HEK293T (cell line): ENCODE data around the gene CCM2.
"Not testable (repeated sequence)": the region's sequence is repeated elsewhere in the genome, so short reads cannot be mapped to it uniquely, and the experiment has no call there.

Experiments
- CTCF ChIA-PET: fragments of 350-600 bp; formaldehyde crosslinking; extraction: SDS; loops from one replicate; lab custom pipeline; 2021; ENCODE audit warnings: antibody characterized with exemption, inconsistent platforms; lab: Yijun Ruan, JAX
- POLR2A ChIA-PET: fragments of 350-600 bp; formaldehyde crosslinking; extraction: SDS; loops from one replicate; lab custom pipeline; 2020; ENCODE audit warnings: antibody characterized with exemption, inconsistent platforms; lab: Yijun Ruan, JAX
- DNase-seq: peaks from one replicate; pipeline ENCODE4 v3.0.0; 2012; ENCODE audit warnings: mixed read lengths; ENCODE audit errors: extremely low spot score
- ARNT ChIP-seq: fragments of 450-650 bp; IDR thresholded peaks from 2 replicates; pipeline ENCODE4 v1.6.1; 2017; ENCODE audit warnings: mild to moderate bottlenecking
- BHLHE40 ChIP-seq: fragments of 450-650 bp; IDR thresholded peaks from 2 replicates; pipeline ENCODE4 v1.6.1; 2016; ENCODE audit warnings: mild to moderate bottlenecking, moderate library complexity, borderline replicate concordance
- CTBP1 ChIP-seq: fragments of 450-650 bp; IDR thresholded peaks from 2 replicates; pipeline ENCODE4 v1.6.1; 2016; ENCODE audit warnings: borderline replicate concordance
- ELF4 ChIP-seq: fragments of 450-650 bp; IDR thresholded peaks from 2 replicates; pipeline ENCODE4 v1.6.1; 2017; ENCODE audit warnings: antibody characterized with exemption
- FOXA1 ChIP-seq: fragments of 450-650 bp; IDR thresholded peaks from 2 replicates; pipeline ENCODE4 v1.6.1; 2016; ENCODE audit warnings: mild to moderate bottlenecking
- FOXK2 ChIP-seq: fragments of 450-650 bp; IDR thresholded peaks from 2 replicates; pipeline ENCODE4 v1.6.1; 2016; ENCODE audit warnings: mild to moderate bottlenecking
- FOXM1 ChIP-seq: fragments of 450-650 bp; IDR thresholded peaks from 2 replicates; pipeline ENCODE4 v1.6.1; 2017; ENCODE audit warnings: mild to moderate bottlenecking, borderline replicate concordance
- HDGF ChIP-seq: fragments of 450-650 bp; IDR thresholded peaks from 2 replicates; pipeline ENCODE4 v1.6.1; 2017; ENCODE audit warnings: antibody characterized with exemption, borderline replicate concordance
- L3MBTL2 ChIP-seq: fragments of 450-650 bp; conservative IDR thresholded peaks from 2 replicates; pipeline ENCODE4 v1.6.1; 2016; ENCODE audit warnings: mild to moderate bottlenecking
- LEF1 ChIP-seq: fragments of 450-650 bp; IDR thresholded peaks from 2 replicates; pipeline ENCODE4 v1.6.1; 2017; ENCODE audit warnings: mild to moderate bottlenecking, borderline replicate concordance
- NFRKB ChIP-seq: fragments of 450-650 bp; IDR thresholded peaks from 2 replicates; pipeline ENCODE4 v1.6.1; 2016; ENCODE audit warnings: mild to moderate bottlenecking, moderate library complexity
- SP1 ChIP-seq: fragments of 450-650 bp; IDR thresholded peaks from 2 replicates; pipeline ENCODE4 v1.6.1; 2017
- SUZ12 ChIP-seq: fragments of 450-650 bp; IDR thresholded peaks from 2 replicates; pipeline ENCODE4 v1.6.1; 2016; ENCODE audit warnings: mild to moderate bottlenecking
- TARDBP ChIP-seq: fragments of 450-650 bp; IDR thresholded peaks from 2 replicates; pipeline ENCODE4 v1.6.1; 2016
- ZNF384 ChIP-seq: fragments of 450-650 bp; IDR thresholded peaks from 2 replicates; pipeline ENCODE4 v1.6.1; 2016
- TF ChIP-seq, protein P1 (sequence below): fragments of 450-650 bp; IDR thresholded peaks from 2 replicates; pipeline ENCODE4 v1.6.1; 2016

CCM2 gene

DNA sequence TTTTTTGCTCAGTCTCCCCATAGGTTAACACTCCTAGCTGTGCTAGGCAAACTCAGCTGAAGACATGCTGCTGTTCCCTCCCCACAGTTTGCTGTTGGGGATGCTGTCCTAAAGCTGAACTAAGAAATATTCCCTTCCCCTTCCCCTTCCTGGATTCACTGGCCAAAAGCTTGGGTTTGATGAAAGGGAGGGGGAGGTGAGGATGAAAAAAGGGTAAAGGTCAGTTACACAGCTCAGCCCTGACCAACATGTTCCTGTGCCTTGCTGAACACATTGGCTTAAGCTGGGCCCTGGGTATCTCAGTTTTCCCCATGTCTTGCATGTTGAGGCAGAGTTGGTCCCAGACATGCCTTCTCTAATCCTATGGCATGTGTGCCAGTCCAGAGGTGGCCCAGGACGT, 15.3 kb downstream of the CCM2 start:
- DNase-seq = no peak
- ChIA-PET POLR2A (interaction anchor here (1.4 kb wide), 1 partner anchor 14 kb away, joined by 3 read pairs; no protein-coding TSS in a partner anchor), CTCF (no interaction called here)
- TF ChIP-seq FOXM1 = no peak
- TF ChIP-seq, protein P1, sequence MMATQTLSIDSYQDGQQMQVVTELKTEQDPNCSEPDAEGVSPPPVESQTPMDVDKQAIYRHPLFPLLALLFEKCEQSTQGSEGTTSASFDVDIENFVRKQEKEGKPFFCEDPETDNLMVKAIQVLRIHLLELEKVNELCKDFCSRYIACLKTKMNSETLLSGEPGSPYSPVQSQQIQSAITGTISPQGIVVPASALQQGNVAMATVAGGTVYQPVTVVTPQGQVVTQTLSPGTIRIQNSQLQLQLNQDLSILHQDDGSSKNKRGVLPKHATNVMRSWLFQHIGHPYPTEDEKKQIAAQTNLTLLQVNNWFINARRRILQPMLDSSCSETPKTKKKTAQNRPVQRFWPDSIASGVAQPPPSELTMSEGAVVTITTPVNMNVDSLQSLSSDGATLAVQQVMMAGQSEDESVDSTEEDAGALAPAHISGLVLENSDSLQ = no peak
- TF ChIP-seq TARDBP = no peak
- TF ChIP-seq ZNF384 = no peak
- no peak for TF ChIP-seq NFRKB
- no peak for TF ChIP-seq HDGF
- TF ChIP-seq CTBP1 = no peak
- TF ChIP-seq FOXK2 = no peak
- TF ChIP-seq L3MBTL2 = no peak
- TF ChIP-seq BHLHE40 = no peak
- no peak for TF ChIP-seq ARNT
- no peak for TF ChIP-seq LEF1
- TF ChIP-seq ELF4 = no peak
- TF ChIP-seq FOXA1 = no peak
- no peak for TF ChIP-seq SP1
- TF ChIP-seq SUZ12 = no peak

DNA sequence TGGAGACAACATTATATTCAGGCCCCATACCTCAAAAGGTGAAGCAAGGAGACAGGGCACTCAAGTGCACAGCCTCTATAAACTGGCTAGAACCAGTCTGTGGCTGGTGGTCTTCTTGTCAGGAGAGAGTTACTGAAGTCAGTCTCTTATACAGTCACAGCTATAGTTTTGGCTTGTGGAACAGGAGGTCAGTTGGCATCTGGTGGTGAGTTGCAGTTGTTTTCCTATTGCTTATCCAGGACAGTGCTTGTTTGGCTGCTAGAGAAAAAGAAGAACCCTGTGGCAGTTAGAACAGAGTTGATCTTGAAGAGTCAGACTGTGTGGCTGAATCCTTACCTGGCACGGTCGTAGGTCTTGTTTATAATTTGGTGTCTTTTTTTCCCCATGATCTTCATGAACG, 17.3 kb downstream of the CCM2 start:
- TF ChIP-seq TARDBP = no peak
- TF ChIP-seq, protein P1 = no peak
- TF ChIP-seq CTBP1 = no peak
- TF ChIP-seq FOXA1 = no peak
- TF ChIP-seq SUZ12 = no peak
- TF ChIP-seq SP1 = no peak
- CTCF ChIA-PET = no interaction called here
- POLR2A ChIA-PET = no interaction called here
- DNase-seq = no peak

DNA sequence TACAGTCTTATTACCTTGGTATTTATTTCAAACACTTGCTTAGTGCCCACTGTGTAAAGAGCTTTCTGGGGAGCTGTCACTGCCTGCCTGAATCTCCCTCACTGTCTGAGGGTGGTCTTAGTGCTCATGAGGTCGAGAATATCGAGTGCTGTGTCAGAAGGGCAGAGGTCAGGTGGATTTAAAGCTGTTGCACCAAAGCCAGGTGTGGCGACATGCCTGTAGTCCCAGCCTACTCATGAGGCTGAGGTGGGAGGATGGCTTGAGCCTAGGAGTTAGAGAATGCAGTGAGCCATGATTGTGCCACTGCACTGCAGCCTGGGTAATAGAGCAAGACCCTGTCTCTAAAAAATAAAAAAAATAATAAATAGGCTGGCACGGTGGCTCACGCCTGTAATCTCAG, 20.9 kb downstream of the CCM2 start:
- ChIA-PET CTCF (interaction anchor here (1.1 kb wide), 1 partner anchor 48 kb away, joined by 3 read pairs; no protein-coding TSS in a partner anchor), POLR2A (interaction anchor here (1.3 kb wide), 1 partner anchor 27 kb away, joined by 3 read pairs; no protein-coding TSS in a partner anchor)
- TF ChIP-seq L3MBTL2 (no peak), CTBP1 (no peak), SP1 (no peak), FOXM1 (no peak)
- no peak for DNase-seq

DNA sequence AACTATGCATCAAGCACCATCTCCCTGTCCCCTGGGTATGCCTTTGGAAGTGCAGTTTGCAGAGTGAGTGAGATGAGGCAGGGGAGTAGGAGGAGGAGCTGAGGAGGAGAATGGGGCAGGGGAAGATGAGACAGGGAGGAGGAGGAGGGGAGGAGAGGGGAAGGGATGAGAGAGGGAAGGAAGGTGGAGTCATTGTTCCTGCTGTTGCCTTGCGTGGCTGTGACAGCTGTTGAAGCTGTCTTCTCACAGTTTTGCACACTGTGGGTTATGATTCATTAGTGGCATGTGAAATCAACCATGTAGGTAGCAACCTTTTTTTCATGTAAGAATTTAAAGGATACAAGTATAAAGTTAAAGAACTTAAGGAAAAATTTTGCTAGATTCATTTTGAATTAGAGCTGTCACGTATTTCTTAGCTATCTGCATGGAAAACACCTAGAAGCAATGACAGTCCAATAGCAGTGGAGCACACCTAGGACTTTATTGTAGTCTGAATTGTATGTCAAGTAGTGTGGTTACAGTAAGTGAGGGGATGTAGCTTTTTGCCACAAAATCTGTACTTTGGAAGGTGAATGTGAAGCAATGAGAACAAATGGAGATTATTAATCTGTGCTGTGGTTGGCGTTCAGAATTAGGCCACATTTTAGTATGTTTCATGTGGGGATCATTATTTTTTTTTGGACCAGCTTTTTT, 21.7 kb downstream of the CCM2 start:
- POLR2A ChIA-PET = no interaction called here
- no peak for DNase-seq
- CTCF ChIA-PET = interaction anchor here (1.1 kb wide), 1 partner anchor 49 kb away, joined by 3 read pairs; no protein-coding TSS in a partner anchor
- TF ChIP-seq NFRKB (no peak), HDGF (no peak), ZNF384 (no peak), LEF1 (no peak), L3MBTL2 (no peak), ARNT (no peak)

DNA sequence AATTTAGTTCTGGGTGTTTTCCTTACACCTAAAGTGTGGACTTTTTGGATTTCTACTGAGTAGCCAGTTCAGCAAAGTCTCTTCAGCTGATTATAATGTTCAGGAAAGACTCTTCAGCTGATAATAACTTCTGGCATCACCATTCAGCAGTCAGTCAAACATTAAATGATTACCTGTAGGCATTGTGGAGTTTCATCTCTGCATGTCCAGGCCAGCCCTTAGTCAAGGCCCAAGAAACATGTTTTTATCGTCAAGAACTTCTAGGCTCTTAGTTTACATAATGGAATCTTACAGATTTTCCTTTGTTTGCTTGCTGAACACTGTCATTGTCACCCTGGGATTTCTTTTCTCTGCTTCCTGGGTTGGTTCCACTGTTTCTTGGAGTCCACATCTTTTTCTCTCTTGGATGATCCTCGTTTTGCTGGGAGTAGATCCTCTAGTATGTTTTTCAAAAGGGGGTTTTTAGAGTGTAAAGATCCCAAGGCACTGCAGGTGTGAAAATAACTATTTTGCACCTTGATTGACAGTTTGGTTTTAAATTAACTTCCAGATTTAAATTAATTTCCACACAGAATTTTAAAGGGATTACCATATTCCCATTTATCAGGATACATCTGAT, 24.2 kb downstream of the CCM2 start:
- ChIA-PET CTCF (no interaction called here), POLR2A (no interaction called here)
- TF ChIP-seq FOXM1 (no peak), ARNT (no peak), ELF4 (no peak), BHLHE40 (no peak), L3MBTL2 (no peak), NFRKB (no peak), TARDBP (no peak), ZNF384 (no peak), HDGF (no peak), LEF1 (no peak), CTBP1 (no peak), SP1 (no peak), FOXA1 (no peak), FOXK2 (no peak)
- TF ChIP-seq, protein P1 = no peak
- no peak for DNase-seq

DNA sequence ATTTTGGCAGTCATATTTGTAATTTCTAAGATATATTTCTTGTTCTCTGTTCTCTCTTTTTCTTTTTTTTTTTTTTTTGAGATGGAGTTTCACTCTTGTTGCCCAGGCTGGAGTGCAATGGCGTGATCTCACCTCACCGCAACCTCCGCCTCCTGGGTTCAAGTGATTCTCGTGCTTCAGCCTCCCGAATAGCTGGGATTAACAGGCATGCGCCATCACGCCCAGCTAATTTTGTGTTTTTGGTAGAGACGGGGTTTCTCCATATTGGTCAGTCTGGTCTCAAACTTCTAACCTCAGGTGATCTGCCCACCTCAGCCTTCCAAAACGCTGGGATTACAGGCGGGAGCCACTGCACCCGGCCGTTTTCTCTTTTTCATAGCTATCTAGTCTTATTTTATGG, 25.5 kb downstream of the CCM2 start:
- POLR2A ChIA-PET, CTCF ChIA-PET, DNase-seq: not testable (repeated sequence)

DNA sequence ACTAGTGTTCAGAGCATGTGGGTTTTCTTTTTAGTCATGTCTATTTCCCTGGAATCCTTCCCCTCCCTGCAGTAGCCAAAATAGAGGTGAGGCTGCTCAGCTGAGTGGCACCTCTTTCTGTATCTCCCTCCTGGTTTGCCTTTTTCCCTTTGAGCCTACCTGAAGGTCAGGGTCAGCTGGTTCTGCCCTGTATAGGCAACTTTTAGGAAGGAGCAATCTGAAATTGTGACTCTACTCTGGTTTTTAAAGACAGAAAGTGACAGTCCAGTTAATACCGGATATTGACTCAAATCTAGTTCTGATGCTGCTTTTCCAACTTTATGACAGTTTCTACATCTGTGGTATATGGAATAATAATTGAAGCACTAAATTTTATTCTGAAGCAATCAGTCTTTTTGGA, 26.0 kb downstream of the CCM2 start:
- ChIA-PET POLR2A (no interaction called here), CTCF (no interaction called here)
- TF ChIP-seq TARDBP (no peak), FOXA1 (no peak), FOXK2 (no peak), LEF1 (no peak), ARNT (no peak), SUZ12 (no peak), FOXM1 (no peak), HDGF (no peak), ZNF384 (no peak), CTBP1 (no peak), BHLHE40 (no peak), NFRKB (no peak), ELF4 (no peak)
- TF ChIP-seq, protein P1 = no peak
- no peak for DNase-seq
